Mesendoderm (in vitro differentiated cells): Measurements from ENCODE around the gene SARS2.
A peak's percentile ranks its signal among the peaks of the same experiment; 100 is the strongest.

Source experiments
- DNase-seq: peaks from one replicate; pipeline ENCODE4 v3.0.0; 2013
- H2AK5ac ChIP-seq: 2 replicates; pipeline ENCODE4 v1.6.1; 2013; ENCODE audit warnings: low read length, inconsistent platforms
- H2BK120ac ChIP-seq: 2 replicates; pipeline ENCODE4 v1.6.1; 2013; ENCODE audit warnings: low read depth, mild to moderate bottlenecking, low read length, moderate library complexity, mixed read lengths
- H2BK15ac ChIP-seq: replicated peaks from 2 replicates; pipeline ENCODE4 v1.6.1; 2013; ENCODE audit warnings: low read depth, mild to moderate bottlenecking, moderate library complexity
- H2BK5ac ChIP-seq: 2 replicates; pipeline ENCODE4 v1.6.1; 2013; ENCODE audit warnings: low read length, inconsistent platforms
- H3K18ac ChIP-seq: 2 replicates; pipeline ENCODE4 v1.6.1; 2013; ENCODE audit warnings: mild to moderate bottlenecking, low read length, mixed read lengths
- H3K23ac ChIP-seq: one replicate; pipeline ENCODE4 v1.6.1; 2013; ENCODE audit warnings: low read length
- H3K27ac ChIP-seq: 2 replicates; pipeline ENCODE4 v1.5.1; 2013; ENCODE audit warnings: low read depth, mild to moderate bottlenecking, inconsistent platforms, low read length, moderate library complexity
- H3K27me3 ChIP-seq: 2 replicates; pipeline ENCODE4 v1.6.1; 2013; ENCODE audit warnings: low read length, control low read depth, mild to moderate bottlenecking, inconsistent platforms; ENCODE audit not compliant: insufficient read depth, poor library complexity
- H3K36me3 ChIP-seq: 2 replicates; pipeline ENCODE4 v1.6.1; 2013; ENCODE audit warnings: low read length, inconsistent platforms; ENCODE audit not compliant: control insufficient read depth, insufficient read depth
- H3K4ac ChIP-seq: one replicate; pipeline ENCODE4 v1.6.1; 2013; ENCODE audit warnings: low read depth, mild to moderate bottlenecking, low read length, moderate library complexity
- H3K4me1 ChIP-seq: 2 replicates; pipeline ENCODE4 v1.6.1; 2013; ENCODE audit warnings: low read depth, low read length, inconsistent platforms; ENCODE audit not compliant: control insufficient read depth
- H3K4me2 ChIP-seq: 2 replicates; pipeline ENCODE4 v1.6.1; 2013; ENCODE audit warnings: low read length
- H3K4me3 ChIP-seq: 2 replicates; pipeline ENCODE4 v1.5.1; 2013; ENCODE audit warnings: mild to moderate bottlenecking, low read length
- H3K56ac ChIP-seq: one replicate; pipeline ENCODE4 v1.6.1; 2013; ENCODE audit warnings: low read length
- H3K79me1 ChIP-seq: 2 replicates; pipeline ENCODE4 v1.6.1; 2013; ENCODE audit warnings: low read length, inconsistent platforms
- H3K79me2 ChIP-seq: 2 replicates; pipeline ENCODE4 v1.6.1; 2013; ENCODE audit warnings: mild to moderate bottlenecking, low read length; ENCODE audit not compliant: control insufficient read depth, insufficient read depth
- H3K9ac ChIP-seq: 2 replicates; pipeline ENCODE4 v1.6.1; 2013; ENCODE audit warnings: low read length, inconsistent platforms
- H4K5ac ChIP-seq: one replicate; pipeline ENCODE4 v1.6.1; 2013; ENCODE audit warnings: low read length
- H4K8ac ChIP-seq: one replicate; pipeline ENCODE4 v1.6.1; 2013; ENCODE audit warnings: low read depth, mild to moderate bottlenecking, control low read depth, low read length, moderate library complexity
- WGBS: extraction: QIAGEN DNeasy Blood & Tissue Kit; methylation state at CpG from one replicate; pipeline ENCODE4 v1.1.7; 2013; ENCODE audit warnings: low lambda C conversion rate, missing lambda C conversion rate; ENCODE audit not compliant: insufficient coverage; ENCODE audit errors: extremely low coverage; 5-methylcytosine and 5-hydroxymethylcytosine counted together

SARS2 gene

DNA sequence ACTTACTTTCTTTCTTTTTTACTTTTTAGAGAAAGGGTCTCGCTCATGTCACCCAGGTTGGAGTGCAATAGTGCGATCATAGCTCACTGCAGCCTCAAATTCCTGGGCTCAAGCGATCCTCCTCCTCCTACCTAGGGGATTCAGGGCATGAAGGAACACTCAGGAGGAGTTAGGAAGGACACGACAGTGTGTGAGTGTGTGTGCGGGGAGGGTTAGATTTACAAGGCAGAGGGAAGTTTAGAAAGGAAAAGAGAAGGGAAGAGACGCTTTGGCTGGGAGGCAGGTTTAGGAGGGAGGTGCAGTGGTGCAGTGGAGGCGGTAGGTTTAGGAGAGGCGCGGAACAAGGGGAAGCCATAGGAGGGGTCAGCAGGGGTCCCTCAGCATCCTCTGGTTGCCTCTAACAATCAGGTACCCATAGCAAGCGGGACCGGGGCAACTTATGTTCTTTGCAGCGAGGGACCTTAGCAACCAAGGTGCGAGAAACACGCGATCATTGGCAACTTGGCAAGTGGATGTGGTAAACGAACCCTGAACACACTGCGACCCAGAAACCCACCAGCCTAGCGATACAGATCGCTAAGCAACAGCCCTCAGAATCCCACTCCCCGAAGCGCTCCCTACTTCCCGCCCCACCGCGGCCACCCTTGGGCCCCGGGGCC is 31.6 kb downstream of the SARS2 start:
- Histone ChIP-seq H2AK5ac (no peak overlapping the region), H2BK120ac (no peak overlapping the region), H3K9ac (peak overlapping the region; percentile 61), H4K5ac (no peak overlapping the region), H2BK15ac (no peak overlapping the region), H3K4me3 (peak overlapping the region; percentile 71), H3K79me1 (no peaks in the 10 kb centered on the region), H3K4me1 (no peaks in the 10 kb centered on the region), H3K27ac (no peak overlapping the region), H3K56ac (peak overlapping the region; percentile 69), H3K4ac (no peak overlapping the region), H3K27me3 (no peaks in the 10 kb centered on the region), H4K8ac (no peak overlapping the region), H3K36me3 (no peaks in the 10 kb centered on the region), H3K4me2 (peak overlapping the region; percentile 63), H3K79me2 (no peaks in the 10 kb centered on the region), H3K23ac (no peak overlapping the region), H2BK5ac (no peak overlapping the region), H3K18ac (no peak overlapping the region)
- peak; percentile 29 for DNase-seq
- WGBS = no CpG with 5 or more reads among the region's 25 CpGs

DNA sequence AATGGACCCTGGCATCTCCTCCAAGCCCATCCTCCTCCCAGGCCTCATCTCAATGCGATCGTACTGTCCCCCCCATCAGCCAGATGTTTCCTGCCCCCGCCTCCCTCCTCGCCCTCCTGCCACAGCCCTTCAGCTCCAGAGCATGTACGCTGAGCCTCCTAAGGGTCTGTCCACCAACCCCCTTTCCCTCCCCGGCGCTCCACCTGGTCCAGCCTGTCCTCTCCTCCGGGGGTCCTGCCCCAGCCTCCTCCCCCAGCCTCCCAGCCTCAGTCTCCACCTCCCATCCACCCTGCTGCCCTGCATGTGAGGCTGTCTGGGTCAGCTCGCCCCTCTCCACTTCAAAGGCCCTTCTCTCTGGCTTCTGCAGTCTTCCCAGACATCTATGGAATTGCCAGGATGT is 35.6 kb downstream of the SARS2 start:
- H3K4me1 ChIP-seq = no peaks in the 10 kb centered on the region
- H4K5ac ChIP-seq = no peak overlapping the region
- no peak overlapping the region for H3K4me3 ChIP-seq
- no peak overlapping the region for H2BK120ac ChIP-seq
- no CpG with 5 or more reads among the region's 9 CpGs for WGBS
- no peak overlapping the region for H3K56ac ChIP-seq
- no peaks in the 10 kb centered on the region for H3K79me1 ChIP-seq
- no peaks in the 10 kb centered on the region for H3K79me2 ChIP-seq
- H3K18ac ChIP-seq = no peak overlapping the region
- no peak overlapping the region for H2BK15ac ChIP-seq
- no peak overlapping the region for H3K9ac ChIP-seq
- no peak overlapping the region for H4K8ac ChIP-seq
- H3K4ac ChIP-seq = no peak overlapping the region
- no peak overlapping the region for H2AK5ac ChIP-seq
- no peaks in the 10 kb centered on the region for H3K27me3 ChIP-seq
- H2BK5ac ChIP-seq = no peak overlapping the region
- H3K36me3 ChIP-seq = no peaks in the 10 kb centered on the region
- no peak overlapping the region for H3K27ac ChIP-seq
- no peak for DNase-seq
- H3K23ac ChIP-seq = no peak overlapping the region
- no peak overlapping the region for H3K4me2 ChIP-seq

DNA sequence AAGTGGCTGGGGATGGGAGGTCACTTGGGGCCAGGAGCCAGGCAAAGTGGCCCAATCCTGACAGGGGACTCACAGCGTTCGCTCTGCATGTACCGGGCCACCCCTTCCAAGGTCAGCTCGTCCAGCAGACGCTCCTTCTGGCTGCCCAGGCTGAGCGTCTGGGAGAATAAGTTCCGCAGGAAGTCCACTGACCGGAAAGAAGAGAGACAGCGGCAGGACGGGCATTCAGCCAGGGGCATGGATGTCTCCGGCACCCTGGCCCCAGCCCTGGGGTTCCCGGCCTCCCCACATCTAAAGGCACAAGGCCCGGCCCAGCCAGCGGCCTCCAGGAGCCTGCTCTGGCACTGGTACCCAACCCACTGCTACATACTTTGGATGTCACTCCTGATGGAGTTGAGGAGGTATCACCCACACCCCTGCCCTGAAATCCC is 37.2 kb downstream of the SARS2 start:
- no peak overlapping the region for H2BK120ac ChIP-seq
- H3K27me3 ChIP-seq = no peaks in the 10 kb centered on the region
- no peak overlapping the region for H3K27ac ChIP-seq
- no peak overlapping the region for H3K4ac ChIP-seq
- no peaks in the 10 kb centered on the region for H3K79me1 ChIP-seq
- no peak overlapping the region for H2BK15ac ChIP-seq
- no peak overlapping the region for H3K4me3 ChIP-seq
- H2AK5ac ChIP-seq = no peak overlapping the region
- H3K23ac ChIP-seq = no peak overlapping the region
- H4K8ac ChIP-seq = no peak overlapping the region
- no peak overlapping the region for H3K56ac ChIP-seq
- H4K5ac ChIP-seq = no peak overlapping the region
- H3K79me2 ChIP-seq = no peaks in the 10 kb centered on the region
- no peak overlapping the region for H3K18ac ChIP-seq
- no peak for DNase-seq
- H3K4me1 ChIP-seq = no peaks in the 10 kb centered on the region
- no peak overlapping the region for H3K9ac ChIP-seq
- WGBS = no CpG with 5 or more reads among the region's 14 CpGs
- H2BK5ac ChIP-seq = no peak overlapping the region
- no peaks in the 10 kb centered on the region for H3K36me3 ChIP-seq
- H3K4me2 ChIP-seq = no peak overlapping the region

DNA sequence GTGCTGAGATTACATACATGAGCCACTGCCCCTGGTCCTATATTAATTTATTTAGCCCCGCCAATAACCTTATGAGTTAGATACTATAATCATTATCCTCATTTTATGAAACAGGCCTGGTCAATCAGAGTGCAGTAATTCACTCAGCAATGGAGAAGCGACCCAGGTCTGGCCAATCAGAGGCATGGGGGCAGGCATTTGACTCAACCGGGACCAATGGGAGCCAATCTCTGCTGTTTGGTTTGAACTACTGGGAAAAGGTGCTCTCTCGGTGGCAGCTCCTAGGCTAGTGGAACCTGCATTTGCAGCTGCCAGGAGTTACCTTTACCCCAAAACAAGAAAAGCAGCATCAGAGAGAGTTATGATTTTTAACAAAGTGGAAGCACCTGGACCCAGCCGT is 37.7 kb downstream of the SARS2 start:
- no peak overlapping the region for H3K27ac ChIP-seq
- H3K79me2 ChIP-seq = no peaks in the 10 kb centered on the region
- no peak overlapping the region for H3K4ac ChIP-seq
- no CpG with 5 or more reads among the region's 5 CpGs for WGBS
- H2BK15ac ChIP-seq = no peak overlapping the region
- no peak overlapping the region for H4K8ac ChIP-seq
- H3K27me3 ChIP-seq = no peaks in the 10 kb centered on the region
- no peak overlapping the region for H3K18ac ChIP-seq
- DNase-seq = no peak
- H2BK5ac ChIP-seq = no peak overlapping the region
- H3K4me1 ChIP-seq = no peaks in the 10 kb centered on the region
- no peak overlapping the region for H3K56ac ChIP-seq
- H3K9ac ChIP-seq = no peak overlapping the region
- no peaks in the 10 kb centered on the region for H3K79me1 ChIP-seq
- H2AK5ac ChIP-seq = no peak overlapping the region
- H3K23ac ChIP-seq = no peak overlapping the region
- no peak overlapping the region for H2BK120ac ChIP-seq
- no peak overlapping the region for H4K5ac ChIP-seq
- no peak overlapping the region for H3K4me2 ChIP-seq
- no peak overlapping the region for H3K4me3 ChIP-seq
- no peaks in the 10 kb centered on the region for H3K36me3 ChIP-seq

DNA sequence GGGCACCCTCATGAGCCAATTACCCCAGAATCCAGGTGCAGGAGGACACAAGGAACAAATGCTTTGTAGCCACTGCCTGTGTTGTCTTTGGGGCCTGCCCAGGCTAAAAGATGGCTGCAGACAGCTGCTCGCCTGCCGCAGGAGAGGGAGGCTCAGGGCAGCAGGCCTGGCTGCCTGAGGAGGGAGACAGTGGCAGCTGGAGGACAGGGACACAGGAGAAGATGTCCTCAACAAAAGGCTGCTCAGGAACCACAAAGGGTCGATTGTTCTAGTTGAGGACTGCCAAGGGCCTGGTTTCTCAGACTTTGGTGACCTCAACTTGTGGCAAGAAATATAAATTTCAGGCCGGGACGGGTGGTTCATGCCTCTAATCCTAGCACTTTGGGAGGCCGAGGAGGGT is 38.8 kb downstream of the SARS2 start:
- H3K4me2 ChIP-seq = no peak overlapping the region
- H3K9ac ChIP-seq = no peak overlapping the region
- H3K18ac ChIP-seq = no peak overlapping the region
- H3K79me2 ChIP-seq = no peaks in the 10 kb centered on the region
- H3K4me3 ChIP-seq = no peak overlapping the region
- H2BK15ac ChIP-seq = no peak overlapping the region
- DNase-seq = no peak
- no CpG with 5 or more reads among the region's 6 CpGs for WGBS
- no peaks in the 10 kb centered on the region for H3K79me1 ChIP-seq
- H2AK5ac ChIP-seq = no peak overlapping the region
- no peaks in the 10 kb centered on the region for H3K4me1 ChIP-seq
- no peaks in the 10 kb centered on the region for H3K27me3 ChIP-seq
- no peak overlapping the region for H4K5ac ChIP-seq
- no peaks in the 10 kb centered on the region for H3K36me3 ChIP-seq
- H3K27ac ChIP-seq = no peak overlapping the region
- no peak overlapping the region for H4K8ac ChIP-seq
- no peak overlapping the region for H2BK5ac ChIP-seq
- H3K4ac ChIP-seq = no peak overlapping the region
- H2BK120ac ChIP-seq = no peak overlapping the region
- no peak overlapping the region for H3K56ac ChIP-seq
- no peak overlapping the region for H3K23ac ChIP-seq

DNA sequence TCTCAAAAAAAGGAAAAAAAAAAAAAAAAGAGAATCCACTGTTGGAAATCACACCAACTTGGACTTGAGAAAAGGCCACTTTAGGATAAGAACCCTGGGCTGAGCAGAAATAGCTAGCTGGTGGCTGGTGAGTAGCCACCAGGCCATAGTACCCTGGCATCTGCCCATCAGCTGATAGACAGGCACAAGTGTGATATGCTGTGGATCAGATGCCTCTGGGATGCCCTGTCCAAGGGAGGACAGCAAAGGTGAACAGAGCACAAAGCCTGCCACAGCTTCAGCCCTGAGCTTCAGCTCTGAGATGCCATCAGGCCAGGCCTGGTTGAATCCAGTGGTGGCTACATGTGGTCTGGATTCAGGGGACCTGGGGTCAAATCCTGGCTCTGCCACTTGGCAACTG is 39.9 kb downstream of the SARS2 start:
- Histone ChIP-seq H3K56ac (no peak overlapping the region), H3K4ac (no peak overlapping the region), H3K9ac (no peak overlapping the region), H2AK5ac (no peak overlapping the region), H3K79me2 (no peaks in the 10 kb centered on the region), H3K18ac (no peak overlapping the region), H2BK15ac (no peak overlapping the region), H3K23ac (no peak overlapping the region), H3K27me3 (no peaks in the 10 kb centered on the region), H4K8ac (no peak overlapping the region), H3K36me3 (no peaks in the 10 kb centered on the region), H3K4me1 (no peaks in the 10 kb centered on the region), H2BK5ac (no peak overlapping the region), H3K27ac (no peak overlapping the region), H4K5ac (no peak overlapping the region), H2BK120ac (no peak overlapping the region), H3K4me2 (no peak overlapping the region), H3K79me1 (no peaks in the 10 kb centered on the region), H3K4me3 (no peak overlapping the region)
- DNase-seq = no peak
